Measurements from ENCODE around the gene ITPRIPL2.

DNA sequence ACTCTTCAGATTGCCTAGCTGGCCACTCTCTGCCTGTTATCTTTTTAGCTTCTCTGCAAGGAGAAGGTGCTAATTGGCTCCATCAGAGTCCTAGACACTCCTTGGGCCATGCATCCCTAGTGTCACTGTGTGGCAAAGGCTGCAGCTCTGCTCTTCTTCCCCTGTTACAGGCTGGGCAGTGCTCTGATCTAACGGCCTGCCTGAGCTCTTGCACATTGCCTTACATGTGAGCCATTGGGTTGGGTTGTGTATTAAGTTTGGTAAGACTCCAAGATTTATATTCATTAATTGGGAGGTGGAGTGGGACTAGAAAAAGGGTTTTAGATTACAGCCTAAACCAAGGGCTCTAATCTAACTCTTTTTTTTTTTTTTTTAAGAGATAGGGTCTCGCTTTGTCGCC lies 31.2 kb downstream of the ITPRIPL2 start:
- TF ChIP-seq, protein P1, sequence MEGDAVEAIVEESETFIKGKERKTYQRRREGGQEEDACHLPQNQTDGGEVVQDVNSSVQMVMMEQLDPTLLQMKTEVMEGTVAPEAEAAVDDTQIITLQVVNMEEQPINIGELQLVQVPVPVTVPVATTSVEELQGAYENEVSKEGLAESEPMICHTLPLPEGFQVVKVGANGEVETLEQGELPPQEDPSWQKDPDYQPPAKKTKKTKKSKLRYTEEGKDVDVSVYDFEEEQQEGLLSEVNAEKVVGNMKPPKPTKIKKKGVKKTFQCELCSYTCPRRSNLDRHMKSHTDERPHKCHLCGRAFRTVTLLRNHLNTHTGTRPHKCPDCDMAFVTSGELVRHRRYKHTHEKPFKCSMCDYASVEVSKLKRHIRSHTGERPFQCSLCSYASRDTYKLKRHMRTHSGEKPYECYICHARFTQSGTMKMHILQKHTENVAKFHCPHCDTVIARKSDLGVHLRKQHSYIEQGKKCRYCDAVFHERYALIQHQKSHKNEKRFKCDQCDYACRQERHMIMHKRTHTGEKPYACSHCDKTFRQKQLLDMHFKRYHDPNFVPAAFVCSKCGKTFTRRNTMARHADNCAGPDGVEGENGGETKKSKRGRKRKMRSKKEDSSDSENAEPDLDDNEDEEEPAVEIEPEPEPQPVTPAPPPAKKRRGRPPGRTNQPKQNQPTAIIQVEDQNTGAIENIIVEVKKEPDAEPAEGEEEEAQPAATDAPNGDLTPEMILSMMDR (IDR thresholded peaks at IDR 0.05; ENCODE audit: low read depth, low read length), result no peak
- TF ChIP-seq EZH2phosphoT487 (IDR thresholded peaks at IDR 0.05; ENCODE audit: low read depth), result no peak
